Trophoblast cell (in vitro differentiated cells and primary cell): ENCODE data around the gene ATF4.

ENCODE experiments used
- DNase-seq, 2 donors: peaks; one replicate each; pipeline ENCODE4 v3.0.0-alpha.2; 2016
- H2AFZ ChIP-seq: 2 replicates; pipeline ENCODE4 v1.6.1; 2013; ENCODE audit warnings: low read length, moderate library complexity, mild to moderate bottlenecking; ENCODE audit not compliant: insufficient read depth, poor library complexity
- H2AK5ac ChIP-seq: 2 replicates; pipeline ENCODE4 v1.6.1; 2013; ENCODE audit warnings: mild to moderate bottlenecking, low read length
- H2BK120ac ChIP-seq: 2 replicates; pipeline ENCODE4 v1.6.1; 2013; ENCODE audit warnings: low read length, mild to moderate bottlenecking, moderate library complexity; ENCODE audit not compliant: insufficient read depth, poor library complexity
- H2BK12ac ChIP-seq: 2 replicates; pipeline ENCODE4 v1.6.1; 2013; ENCODE audit warnings: mild to moderate bottlenecking, low read length, moderate library complexity
- H2BK5ac ChIP-seq: 2 replicates; pipeline ENCODE4 v1.6.1; 2013; ENCODE audit warnings: low read length, low read depth, moderate library complexity, mild to moderate bottlenecking; ENCODE audit not compliant: poor library complexity
- H3K14ac ChIP-seq: 2 replicates; pipeline ENCODE4 v1.6.1; 2013; ENCODE audit warnings: mild to moderate bottlenecking, low read length
- H3K18ac ChIP-seq: 2 replicates; pipeline ENCODE4 v1.6.1; 2013; ENCODE audit warnings: mild to moderate bottlenecking, low read length
- H3K23ac ChIP-seq: 2 replicates; pipeline ENCODE4 v1.6.1; 2013; ENCODE audit warnings: low read length
- H3K27ac ChIP-seq: 2 replicates; pipeline ENCODE4 v1.5.1; 2013; ENCODE audit warnings: low read depth, mild to moderate bottlenecking, inconsistent platforms, low read length, moderate library complexity
- H3K27me3 ChIP-seq: 2 replicates; pipeline ENCODE4 v1.6.1; 2013; ENCODE audit warnings: inconsistent platforms, mild to moderate bottlenecking, low read length, moderate library complexity; ENCODE audit not compliant: insufficient read depth
- H3K36me3 ChIP-seq, 2 experiments: 1 replicate in 1 of 2; 2 replicates in 1 of 2; pipeline ENCODE4 v1.6.1; 2013; ENCODE audit warnings: low read length in 2 of 2, mild to moderate bottlenecking in 2 of 2, moderate library complexity in 1 of 2; ENCODE audit not compliant: insufficient read depth in 2 of 2, control insufficient read depth in 1 of 2
- H3K4ac ChIP-seq: 2 replicates; pipeline ENCODE4 v1.6.1; 2013; ENCODE audit warnings: low read depth, mild to moderate bottlenecking, low read length, moderate library complexity
- H3K4me1 ChIP-seq, 2 experiments: 1 replicate in 1 of 2; 2 replicates in 1 of 2; pipeline ENCODE4 v1.6.1; 2013; ENCODE audit warnings: low read length in 2 of 2, mild to moderate bottlenecking in 2 of 2, moderate library complexity in 1 of 2; ENCODE audit not compliant: insufficient read depth in 2 of 2, control insufficient read depth in 1 of 2
- H3K4me2 ChIP-seq: 2 replicates; pipeline ENCODE4 v1.6.1; 2013; ENCODE audit warnings: inconsistent platforms, mild to moderate bottlenecking, low read length, moderate library complexity
- H3K4me3 ChIP-seq: 2 replicates; pipeline ENCODE4 v1.5.1; 2013; ENCODE audit warnings: mild to moderate bottlenecking, low read depth, low read length, inconsistent platforms
- H3K79me1 ChIP-seq: one replicate; pipeline ENCODE4 v1.6.1; 2013; ENCODE audit warnings: low read length
- H3K79me2 ChIP-seq: 2 replicates; pipeline ENCODE4 v1.6.1; 2013; ENCODE audit warnings: low read length, mild to moderate bottlenecking; ENCODE audit not compliant: control insufficient read depth, insufficient read depth, poor library complexity
- H3K9ac ChIP-seq: 2 replicates; pipeline ENCODE4 v1.6.1; 2013; ENCODE audit warnings: mild to moderate bottlenecking, low read length
- H3K9me3 ChIP-seq: 2 replicates; pipeline ENCODE4 v1.6.1; 2013; ENCODE audit warnings: low read depth, mild to moderate bottlenecking, control low read depth, inconsistent platforms, low read length; ENCODE audit not compliant: insufficient read depth
- H4K12ac ChIP-seq: 2 replicates; pipeline ENCODE4 v1.6.1; 2013; ENCODE audit warnings: low read depth, mild to moderate bottlenecking, low read length, moderate library complexity
- H4K8ac ChIP-seq: 2 replicates; pipeline ENCODE4 v1.6.1; 2013; ENCODE audit warnings: low read depth, mild to moderate bottlenecking, low read length, moderate library complexity
- H4K91ac ChIP-seq: one replicate; pipeline ENCODE4 v1.6.1; 2013; ENCODE audit warnings: low read depth, mild to moderate bottlenecking, low read length, moderate library complexity
- WGBS: extraction: QIAGEN DNeasy Blood & Tissue Kit; methylation state at CpG from one replicate; pipeline ENCODE4 v1.1.7; 2013; ENCODE audit warnings: missing lambda C conversion rate; ENCODE audit not compliant: insufficient read length, insufficient coverage; ENCODE audit errors: extremely low coverage; 5-methylcytosine and 5-hydroxymethylcytosine counted together

Gene ATF4

GRCh38 chr22:39512026-39512425 is 8.3 kb upstream of the ATF4 start:
- Histone ChIP-seq H3K4me1 (no peaks in the 10 kb centered on the region), H3K18ac (no peak overlapping the region), H2BK5ac (no peak overlapping the region), H4K12ac (no peak overlapping the region), H2AK5ac (no peak overlapping the region), H4K8ac (no peak overlapping the region), H3K27ac (no peak overlapping the region), H4K91ac (no peak overlapping the region), H3K23ac (no peak overlapping the region), H3K79me1 (no peaks in the 10 kb centered on the region), H3K36me3 (peaks cover 53 to 61% of the 10 kb centered on the region in 2 experiments), H3K14ac (no peak overlapping the region), H2BK12ac (no peak overlapping the region), H2BK120ac (no peak overlapping the region), H3K9ac (no peak overlapping the region), H3K27me3 (no peaks in the 10 kb centered on the region), H2AFZ (no peak overlapping the region), H3K79me2 (no peaks in the 10 kb centered on the region), H3K9me3 (peaks cover 1% of the 10 kb centered on the region), H3K4me2 (no peak overlapping the region), H3K4me3 (no peak overlapping the region), H3K4ac (no peak overlapping the region)
- no peak for DNase-seq
- WGBS, result no CpG with 5 or more reads among the region's 10 CpGs

- Histone ChIP-seq H4K8ac (no peak overlapping the region), H3K4ac (no peak overlapping the region), H4K91ac (no peak overlapping the region), H2BK5ac (no peak overlapping the region), H3K23ac (no peak overlapping the region), H3K18ac (no peak overlapping the region), H4K12ac (no peak overlapping the region), H3K27me3 (no peaks in the 10 kb centered on the region), H3K9me3 (peaks cover 1% of the 10 kb centered on the region), H3K79me2 (no peaks in the 10 kb centered on the region), H2AFZ (no peak overlapping the region), H2AK5ac (no peak overlapping the region), H3K4me3 (no peak overlapping the region), H3K4me2 (no peak overlapping the region), H3K4me1 (peaks cover 2% of the 10 kb centered on the region in 2 experiments), H3K79me1 (no peaks in the 10 kb centered on the region), H2BK120ac (no peak overlapping the region), H3K36me3 (peaks cover 44 to 55% of the 10 kb centered on the region in 2 experiments), H3K27ac (no peak overlapping the region), H3K14ac (no peak overlapping the region), H3K9ac (no peak overlapping the region), H2BK12ac (no peak overlapping the region)
- no peak for DNase-seq
- WGBS, result no CpG with 5 or more reads among the region's 18 CpGs
Measured at GRCh38 chr22:39513791-39514190, 6.6 kb upstream of the ATF4 start.

GRCh38 chr22:39514373-39514973 is 5.9 kb upstream of the ATF4 start:
- no peak overlapping the region for H3K9ac ChIP-seq
- no peak overlapping the region for H3K14ac ChIP-seq
- H3K23ac ChIP-seq, result no peak overlapping the region

DNA sequence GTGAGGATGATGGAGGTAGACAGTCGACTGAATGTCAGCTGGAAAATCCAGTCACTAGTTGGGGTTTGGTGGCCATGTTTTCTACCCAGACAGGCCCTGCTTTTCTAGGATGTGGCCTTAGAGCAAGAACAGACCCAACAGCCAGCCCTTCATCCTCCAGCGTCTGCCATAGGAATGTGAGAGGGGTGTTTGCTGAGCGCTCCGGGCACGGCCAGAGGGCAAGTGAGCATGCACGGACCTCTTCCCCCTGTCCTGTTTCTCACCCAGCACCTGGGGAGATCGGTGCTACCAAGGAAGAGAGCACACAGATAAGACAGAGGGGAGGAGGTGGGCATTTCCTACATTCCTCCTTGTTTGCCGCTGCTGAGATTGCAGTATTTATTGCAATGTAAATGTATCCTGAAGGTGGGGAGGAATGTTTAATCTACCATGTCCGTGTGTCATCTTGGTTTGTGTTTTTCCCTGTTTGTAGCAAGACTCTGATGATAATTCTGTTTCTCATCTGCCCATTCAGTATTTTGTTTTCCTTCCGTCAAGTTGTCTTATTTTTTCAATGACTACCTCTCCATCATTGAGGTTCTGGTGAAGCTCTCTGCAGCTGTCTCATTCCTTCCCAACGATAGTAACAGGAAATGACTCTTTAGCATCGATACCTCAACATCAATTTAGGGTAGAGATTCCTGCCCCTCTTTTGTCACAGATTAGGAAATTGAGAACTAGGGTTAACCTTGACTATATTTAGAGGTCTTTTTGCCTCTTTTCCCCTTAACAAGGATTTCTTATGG is 4.9 kb upstream of the ATF4 start:
- peak in 1 of 2 donors; percentile 82 for DNase-seq
- Histone ChIP-seq H3K9ac (no peak overlapping the region), H3K4ac (no peak overlapping the region), H4K91ac (no peak overlapping the region), H3K4me3 (no peak overlapping the region), H3K14ac (no peak overlapping the region), H3K79me2 (peaks cover 6% of the 10 kb centered on the region), H3K23ac (no peak overlapping the region), H3K18ac (no peak overlapping the region), H2AFZ (no peak overlapping the region), H3K4me1 (peaks cover 6 to 7% of the 10 kb centered on the region in 2 experiments), H3K27me3 (no peaks in the 10 kb centered on the region), H2BK120ac (no peak overlapping the region), H3K9me3 (peaks cover 1% of the 10 kb centered on the region), H3K4me2 (no peak overlapping the region), H3K79me1 (peaks cover 13% of the 10 kb centered on the region), H2BK12ac (no peak overlapping the region), H3K36me3 (peaks cover 39 to 43% of the 10 kb centered on the region in 2 experiments), H3K27ac (no peak overlapping the region), H4K12ac (no peak overlapping the region), H4K8ac (no peak overlapping the region), H2BK5ac (no peak overlapping the region), H2AK5ac (no peak overlapping the region)
- WGBS, result no CpG with 5 or more reads among the region's 12 CpGs

More at GRCh38 chr22:39514373-39514973, 5.9 kb upstream of the ATF4 start:
- H4K8ac ChIP-seq, result no peak overlapping the region
- H3K27ac ChIP-seq, result no peak overlapping the region
- H3K4me2 ChIP-seq, result no peak overlapping the region
- no peaks in the 10 kb centered on the region for H3K27me3 ChIP-seq
- H2AFZ ChIP-seq, result no peak overlapping the region
- no peak overlapping the region for H4K12ac ChIP-seq
- no peak overlapping the region for H2BK5ac ChIP-seq
- WGBS, result no CpG with 5 or more reads among the region's 8 CpGs
- H3K79me1 ChIP-seq, result peaks cover 6% of the 10 kb centered on the region
- H3K18ac ChIP-seq, result no peak overlapping the region
- no peak overlapping the region for H3K4ac ChIP-seq
- no peak overlapping the region for H2BK120ac ChIP-seq
- peak in 1 of 2 donors; percentile 90 for DNase-seq
- H3K79me2 ChIP-seq, result no peaks in the 10 kb centered on the region
- H2AK5ac ChIP-seq, result no peak overlapping the region
- no peak overlapping the region for H2BK12ac ChIP-seq
- no peak overlapping the region for H4K91ac ChIP-seq
- H3K36me3 ChIP-seq, result peaks cover 39 to 51% of the 10 kb centered on the region in 2 experiments
- peaks cover 1% of the 10 kb centered on the region for H3K9me3 ChIP-seq
- H3K4me1 ChIP-seq, result peaks cover 6 to 7% of the 10 kb centered on the region in 2 experiments
- no peak overlapping the region for H3K4me3 ChIP-seq
